Upper lobe of left lung (tissue), 4 donors: ENCODE measurements around the gene CABLES1.

ENCODE experiments used
- CTCF ChIP-seq, 6 experiments: fragments of 450-650 bp in 4 of 6; fragments of 200-600 bp in 2 of 6; sonication (generic) in 2 of 6; IDR thresholded peaks; one replicate each; pipeline ENCODE4 v1.5.1; 2016 to 2019; ENCODE audit warnings: antibody characterized with exemption in 6 of 6
- EP300 ChIP-seq, 4 donors: sonication (generic); formaldehyde crosslinking; IDR thresholded peaks; one replicate each; pipeline ENCODE4 v1.5.1; 2017; ENCODE audit warnings: antibody characterized with exemption in 4 of 4, control low read depth in 2 of 4
- POLR2A ChIP-seq, 4 donors: fragments of 450-650 bp; IDR thresholded peaks; one replicate each; pipeline ENCODE4 v1.5.1; 2016 to 2017; ENCODE audit warnings: antibody characterized with exemption in 4 of 4, mild to moderate bottlenecking in 2 of 4
- POLR2AphosphoS5 ChIP-seq, 2 donors: sonication (generic); formaldehyde crosslinking; IDR thresholded peaks; one replicate each; pipeline ENCODE4 v1.5.1; 2017; ENCODE audit warnings: antibody characterized with exemption in 2 of 2

- TF ChIP-seq CTCF (IDR thresholded peaks at IDR 0.05) (no peak), POLR2A (IDR thresholded peaks at IDR 0.05) (no peak), EP300 (IDR thresholded peaks at IDR 0.05) (no peak), POLR2AphosphoS5 (IDR thresholded peaks at IDR 0.05) (no peak)
Measured at GRCh38 chr18:23205980-23206379, 70.7 kb downstream of the CABLES1 start.
